ENCODE measurements around the gene SURF2. TPM values are rescaled to one million over a fixed set of nuclear protein-coding genes. Genes with fewer than 3 reads are reported as not detected.
A peak's percentile ranks its signal among the peaks of the same experiment; 100 is the strongest.
"Not testable (repeated sequence)": the region's sequence is repeated elsewhere in the genome, so short reads cannot be mapped to it uniquely, and the experiment has no call there.

Gene SURF2
- 4.1 TPM for total RNA-seq

- DNase-seq = peak; percentile 92
Observed at GRCh38 chr9:133356391-133357091, at the start of gene SURF2, which contains the start of gene SURF1. SURF2 (plus strand) TSS chr9:133356550; CDS start chr9:133356593, 43 bp downstream. SURF1 (minus strand) TSS chr9:133356487; CDS start chr9:133356453, 34 bp downstream.

GRCh38 chr9:133307301-133307700, 49.0 kb upstream of the SURF2 start:
- no peak for DNase-seq

GRCh38 chr9:133309608-133310007, 46.7 kb upstream of the SURF2 start:
- no peak for DNase-seq

DNA sequence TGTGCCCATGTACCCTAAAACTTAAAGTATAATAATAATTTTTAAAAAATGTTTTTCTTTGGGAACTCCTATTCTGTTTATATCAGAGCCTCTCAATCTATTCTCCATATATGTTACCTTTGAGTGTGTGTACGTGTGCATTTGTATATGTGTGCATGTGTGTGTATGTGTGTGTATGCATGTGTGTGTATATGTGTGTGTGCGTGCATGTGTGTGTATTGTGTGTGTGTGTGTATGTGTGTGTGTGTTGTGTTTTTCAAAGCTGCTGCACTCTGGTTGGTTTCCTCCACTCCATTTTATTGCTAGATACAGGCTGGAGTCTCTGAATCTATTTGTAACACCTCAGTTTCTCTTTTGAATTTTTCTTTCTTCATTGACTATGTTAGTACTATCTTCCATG, 40.4 kb upstream of the SURF2 start:
- DNase-seq = no peak

DNA sequence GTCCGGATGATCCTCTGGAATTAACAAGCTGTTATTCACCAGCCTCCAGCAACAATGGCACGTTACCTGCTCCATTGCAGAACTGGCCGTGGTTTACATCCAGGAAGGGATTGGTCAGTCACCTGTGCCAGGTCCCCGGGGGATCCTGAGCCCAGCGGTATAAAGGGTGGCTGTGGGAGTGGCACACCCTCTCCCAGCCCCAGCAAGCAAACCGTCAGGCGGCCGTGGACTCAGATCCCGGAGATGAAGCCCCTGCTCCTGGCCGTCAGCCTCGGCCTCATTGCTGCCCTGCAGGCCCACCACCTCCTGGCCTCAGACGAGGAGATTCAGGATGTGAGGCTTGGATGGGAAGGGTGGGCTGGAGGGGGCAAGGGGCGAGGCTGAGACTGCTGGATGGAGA, 38.8 kb upstream of the SURF2 start:
- DNase-seq = not testable (repeated sequence)

DNA sequence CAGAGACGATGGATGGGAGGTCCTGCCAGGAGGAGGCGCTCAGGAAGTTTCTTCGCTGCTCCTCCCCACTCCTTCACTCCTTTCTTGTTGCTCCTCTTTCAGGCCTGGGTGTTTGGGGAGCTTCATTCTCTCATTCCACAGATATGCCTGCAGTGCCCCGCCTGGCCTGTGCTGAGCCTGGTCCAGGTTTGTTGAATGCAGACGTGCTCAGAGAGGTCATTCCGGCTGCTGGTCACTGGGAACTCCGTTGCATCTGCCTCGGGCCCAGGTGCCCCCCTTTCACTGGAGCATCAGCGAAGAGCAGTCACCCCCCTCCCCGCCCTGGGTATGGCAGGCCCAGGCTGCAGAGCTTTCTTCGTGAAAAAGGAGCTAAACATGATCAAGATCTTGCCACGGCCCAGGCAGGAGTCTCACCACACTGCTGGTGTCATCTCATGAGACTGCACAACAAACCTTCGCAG, 35.9 kb upstream of the SURF2 start:
- no peak for DNase-seq

DNA sequence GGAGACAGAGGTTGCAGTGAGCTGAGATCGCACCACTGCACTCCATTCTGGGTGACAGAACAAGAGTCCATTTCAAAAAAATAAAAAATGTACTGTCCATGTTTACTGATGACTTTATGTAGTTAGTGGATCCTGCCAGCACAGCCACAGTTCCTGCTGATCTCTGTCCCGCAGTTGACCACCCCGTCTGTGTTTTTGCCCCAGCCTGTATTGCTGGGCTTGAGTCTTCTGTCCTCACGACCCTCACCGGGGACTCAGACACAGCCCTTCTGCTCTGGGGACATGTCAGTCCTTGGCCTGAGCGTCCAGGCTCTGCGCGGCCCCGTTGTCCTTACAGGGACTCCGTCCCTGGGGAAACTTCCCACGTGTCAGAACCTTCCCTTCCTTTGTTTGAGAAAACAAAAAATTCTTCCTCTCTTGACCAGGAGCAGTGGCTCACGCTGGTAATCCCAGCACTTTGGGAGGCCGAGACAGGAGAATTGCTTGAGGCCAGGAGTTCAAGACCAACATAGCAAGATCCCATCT, 34.9 kb upstream of the SURF2 start:
- no peak for DNase-seq

- DNase-seq = no peak
Observed at GRCh38 chr9:133322701-133323100, 33.6 kb upstream of the SURF2 start.

- DNase-seq = no peak
Observed at GRCh38 chr9:133323211-133323610, 33.1 kb upstream of the SURF2 start.

- DNase-seq = no peak
Observed at GRCh38 chr9:133323991-133324703, 32.2 kb upstream of the SURF2 start.

DNA sequence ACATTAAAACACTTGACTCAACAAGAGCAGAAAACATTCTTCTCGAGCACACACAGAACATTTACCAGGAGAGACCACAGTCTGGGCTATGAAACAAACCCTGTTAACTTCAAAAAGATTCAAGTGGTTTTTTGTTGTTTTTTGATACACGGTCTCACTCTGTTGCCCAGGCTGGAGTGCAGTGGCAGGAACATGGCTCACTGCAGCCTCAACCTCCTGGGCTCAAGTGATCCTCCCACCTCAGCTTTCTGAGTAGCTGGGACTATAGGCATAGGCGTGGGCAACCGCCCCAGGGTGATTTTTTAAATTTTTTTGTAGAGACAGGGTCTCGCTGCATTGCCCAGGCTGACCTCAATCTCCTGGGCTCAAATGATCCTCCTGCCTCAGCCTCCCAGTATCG, 29.3 kb upstream of the SURF2 start:
- not testable (repeated sequence) for DNase-seq

DNA sequence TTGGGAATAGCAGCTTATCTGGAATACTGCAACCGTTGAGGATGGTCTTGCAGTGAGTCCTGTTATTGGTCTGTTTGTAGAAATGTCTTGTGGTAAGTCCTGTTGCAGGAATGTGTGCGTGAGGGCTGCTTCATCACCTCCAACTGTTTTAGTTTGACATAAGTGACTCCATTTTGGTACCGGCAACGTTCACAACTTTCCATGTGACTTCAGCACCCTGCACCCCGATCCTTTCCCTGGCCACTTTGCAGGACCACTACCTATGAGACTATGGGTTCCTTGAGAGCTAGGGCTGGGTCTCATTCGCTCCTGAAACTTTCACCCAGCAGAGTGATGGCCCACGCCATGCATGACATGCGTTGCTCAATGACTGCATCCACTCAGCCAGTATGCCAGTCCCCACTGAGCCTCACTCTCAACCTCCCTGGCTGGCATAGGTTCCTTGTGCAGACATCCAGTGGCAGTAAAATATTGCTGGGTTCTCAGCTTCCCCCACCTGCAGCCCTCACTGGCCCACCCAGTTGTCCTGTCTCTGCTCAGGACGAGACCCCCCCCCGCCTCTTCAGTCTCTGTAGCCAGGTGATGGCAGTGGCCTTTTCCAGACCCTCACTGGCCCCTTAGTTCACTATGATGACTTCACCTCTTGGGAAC, 28.4 kb upstream of the SURF2 start:
- DNase-seq = no peak

DNA sequence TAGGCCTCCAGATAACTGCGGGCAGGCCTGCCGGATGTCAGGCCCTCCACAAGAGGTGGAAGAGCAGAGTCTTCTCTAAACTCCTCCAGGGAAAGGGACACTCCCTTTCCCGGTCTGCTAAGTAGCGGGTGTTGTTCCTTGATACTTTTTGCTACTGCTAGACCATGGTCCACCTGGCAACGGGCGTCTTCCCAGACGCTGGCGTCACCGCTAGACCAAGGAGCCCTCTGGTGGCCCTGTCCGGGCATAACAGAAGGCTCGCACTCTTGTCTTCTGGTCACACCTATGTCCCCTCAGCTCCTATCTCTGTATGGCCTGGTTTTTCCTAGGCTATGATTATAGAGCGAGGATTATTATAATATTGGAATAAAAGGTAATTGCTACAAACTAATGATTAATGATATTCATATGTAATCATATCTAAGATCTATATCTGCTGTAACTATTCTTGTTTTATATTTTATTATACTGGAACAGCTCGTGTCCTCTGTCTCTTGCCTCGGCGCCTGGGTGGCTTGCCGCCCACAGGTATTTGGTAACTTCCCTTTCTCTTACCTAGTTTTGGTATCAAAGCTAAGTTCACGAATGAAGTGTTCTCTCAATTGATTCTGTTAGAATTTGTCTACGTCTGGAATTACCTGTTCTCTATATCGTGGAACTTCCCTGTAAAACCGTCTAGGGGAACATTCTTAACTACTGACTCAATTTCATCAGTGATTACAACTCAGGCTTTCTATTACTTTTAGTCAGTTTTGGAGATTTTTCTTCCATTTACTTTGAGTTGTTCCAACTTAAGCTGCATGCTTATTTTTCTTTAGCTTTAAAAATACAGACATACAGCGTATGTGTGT, 26.8 kb upstream of the SURF2 start:
- not testable (repeated sequence) for DNase-seq

DNA sequence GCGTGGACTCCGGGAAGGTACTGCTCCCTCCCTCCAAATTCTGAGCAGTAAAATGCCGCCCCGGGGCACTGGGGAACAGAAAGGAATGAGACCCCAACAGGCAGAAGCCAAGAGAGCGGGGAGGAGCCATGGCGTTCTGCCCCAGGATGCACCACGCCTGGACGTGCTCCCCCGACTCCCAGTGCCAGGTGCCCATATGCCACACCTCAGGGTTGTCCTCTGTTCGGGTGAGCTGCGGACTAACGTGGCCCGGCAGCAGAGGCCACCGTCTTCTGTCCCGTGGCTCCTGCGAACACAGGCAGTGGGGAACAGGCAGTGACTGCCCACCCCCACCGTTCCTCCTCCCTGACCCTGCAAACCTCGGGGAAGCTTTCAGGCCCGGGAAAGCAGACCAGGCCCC, 25.1 kb upstream of the SURF2 start:
- no peak for DNase-seq

DNA sequence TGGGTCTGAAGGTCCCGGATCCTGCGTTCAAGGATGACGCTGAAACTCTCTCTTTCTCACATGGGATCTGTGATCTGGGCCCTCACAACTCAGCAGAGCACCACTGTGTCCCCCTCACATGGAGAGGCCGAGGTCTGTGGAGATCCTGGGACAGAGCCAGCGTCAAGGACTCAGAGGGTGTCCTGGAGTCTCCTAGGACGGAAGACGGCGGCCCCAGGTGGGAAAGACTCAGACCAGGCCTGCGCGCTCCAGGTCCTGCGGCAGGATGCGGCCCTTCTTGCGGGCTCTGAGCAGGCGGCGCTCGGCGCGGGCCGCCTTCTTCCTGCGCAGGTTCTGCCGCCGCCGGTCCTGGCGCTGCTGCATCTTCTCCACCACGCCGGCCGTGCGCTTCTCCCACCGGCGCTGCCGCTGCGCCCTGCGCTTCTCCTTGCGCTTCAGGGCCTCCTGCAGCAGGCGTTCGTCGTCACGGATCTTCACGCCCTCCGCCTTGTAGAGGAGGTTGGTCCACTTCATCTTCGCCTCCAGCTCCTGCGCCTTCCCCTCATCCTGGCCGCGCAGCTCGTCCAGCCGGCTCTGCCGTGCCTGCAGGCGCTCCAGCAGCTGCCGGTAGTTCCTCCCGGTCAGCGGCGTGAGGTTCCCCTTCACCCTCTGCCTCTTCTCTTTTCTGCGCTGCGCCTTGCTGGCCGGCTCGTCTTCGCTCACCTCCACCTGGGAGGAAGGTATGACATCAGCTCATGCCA, 24.5 kb upstream of the SURF2 start:
- DNase-seq = no peak

DNA sequence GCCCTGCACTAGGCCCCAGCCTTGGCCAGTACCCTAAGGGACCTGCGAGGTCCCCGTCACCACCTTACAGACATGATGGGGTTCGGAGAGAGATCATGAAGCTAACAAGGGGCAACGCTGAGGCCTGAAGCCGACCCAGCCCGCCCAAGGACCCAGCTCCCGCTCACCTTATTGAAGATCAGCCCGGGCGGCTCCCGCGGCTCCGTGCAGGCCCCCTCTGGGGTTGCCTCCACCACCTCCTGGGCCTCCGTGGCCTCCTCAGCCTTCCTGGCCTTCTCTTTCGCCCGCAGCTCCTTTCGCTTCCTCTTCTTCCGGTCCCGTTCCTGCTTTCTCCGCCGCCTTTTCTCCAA, 24.0 kb upstream of the SURF2 start:
- no peak for DNase-seq

GRCh38 chr9:133333011-133333410, 23.3 kb upstream of the SURF2 start:
- no peak for DNase-seq

DNA sequence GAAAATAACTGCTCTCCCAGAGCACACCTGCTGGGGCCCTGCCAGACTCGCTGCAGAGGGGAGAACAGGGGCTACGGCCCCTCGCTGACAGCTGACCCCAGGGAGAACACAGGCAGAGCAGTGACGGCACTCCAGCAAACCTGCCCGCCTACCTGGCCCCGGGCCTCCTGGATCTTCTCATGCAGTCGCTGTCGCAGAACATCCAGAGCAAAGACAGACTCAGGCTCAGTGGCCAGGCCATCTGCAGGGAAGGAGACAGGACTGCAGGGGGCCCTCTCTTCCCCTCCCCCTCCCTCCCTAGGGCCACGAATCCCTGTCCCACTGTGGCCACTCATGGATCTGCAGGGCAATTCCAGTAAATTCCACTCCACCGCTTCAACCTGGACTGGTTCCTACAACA, 22.8 kb upstream of the SURF2 start:
- no peak for DNase-seq

DNA sequence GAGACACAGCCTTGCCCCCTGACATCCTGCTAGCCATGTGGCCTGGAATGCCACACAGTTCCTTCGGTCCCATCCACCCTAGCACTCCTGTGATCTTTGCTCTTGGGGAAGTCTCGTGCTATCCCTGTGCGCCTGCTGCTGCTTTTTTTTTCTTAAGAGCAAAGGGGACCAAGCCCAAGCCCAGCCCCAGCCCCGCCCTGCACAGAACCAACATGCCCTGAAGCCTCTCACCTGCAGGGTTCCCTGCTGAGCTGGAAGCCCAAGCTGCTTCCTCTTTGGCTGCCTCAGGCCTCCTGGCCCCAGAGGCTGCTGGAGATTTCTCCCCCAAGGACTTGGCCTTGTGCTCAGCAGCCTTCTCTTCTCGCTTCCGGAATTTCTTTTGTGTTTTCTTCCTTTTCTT, 22.2 kb upstream of the SURF2 start:
- DNase-seq = no peak

- DNase-seq = not testable (repeated sequence)
Observed at GRCh38 chr9:133334888-133335287, 21.5 kb upstream of the SURF2 start.
